Left cardiac atrium (tissue), 4 donors: ENCODE measurements around the gene H2AZ2. TPM values are rescaled to one million over a fixed set of nuclear protein-coding genes. Genes with fewer than 3 reads are reported as not detected.
A peak's percentile ranks its signal among the peaks of the same experiment; 100 is the strongest.
"Not testable (repeated sequence)": the region's sequence is repeated elsewhere in the genome, so short reads cannot be mapped to it uniquely, and the experiment has no call there.

Experiments
- ATAC-seq, 2 donors: fragments of 200-7000 bp; cut with Tn5 transposase; one replicate each; pipeline ENCODE4 v1.9.1; 2020; ENCODE audit warnings: mild to moderate bottlenecking in 2 of 2, moderate library complexity in 2 of 2
- DNase-seq: peaks from one replicate; pipeline ENCODE4 v3.0.0-alpha.2; 2020
- intact Hi-C, 2 donors: fragments of 100-400 bp; cut with DNase I; formaldehyde crosslinking; loops; one replicate each; pipeline versions ENCODE4 v1.14.1 to v1.15.1; 2022 to 2023
- total RNA-seq, 2 donors: library from RNA; stranded (reverse); fragmentation: NEBNext Ultra II Directional; extraction: Animal tissue kit (Norgen Biotek cat#: 25700); gene quantifications; one replicate each; pipeline ENCODE4 v1.2.1, GENCODE V29; 2021
- donor health status: DM: no; HTN: yes; CAD: no.
- donor health status: DM: no; HTN: yes; CAD: no; lungs with severe emphysema.
- donor health status: DM: yes; HTN: yes; CAD: no.
- donor health status: Dilated cardiomyopathy.

The H2AZ2 gene
- total RNA-seq, 2 donors from 2014 or later: 191 to 205 TPM

DNA sequence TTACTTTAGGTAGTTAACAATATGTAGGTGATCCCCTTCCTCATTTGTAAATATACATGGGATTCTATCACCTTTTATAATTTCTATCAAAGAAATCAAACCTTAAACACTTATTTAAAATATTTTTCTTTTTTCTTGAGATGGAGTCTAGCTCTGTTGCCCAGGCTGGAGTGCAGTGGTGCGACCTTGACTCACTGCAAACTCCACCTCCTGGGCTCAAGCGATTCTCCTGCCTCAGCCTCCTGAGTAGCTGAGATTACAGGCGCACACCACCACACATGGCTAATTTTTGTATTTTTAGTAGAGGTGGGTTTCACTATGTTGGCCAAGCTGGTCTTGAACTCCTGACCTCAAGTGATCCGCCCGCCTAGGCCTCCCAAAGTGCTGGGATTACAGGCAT, 4.4 kb downstream of the H2AZ2 start:
- DNase-seq, intact Hi-C loops, ATAC-seq: not testable (repeated sequence)

GRCh38 chr7:44842675-44843074, 5.2 kb downstream of the H2AZ2 start:
- peak in 1 of 2 donors; percentile 18 for ATAC-seq

DNA sequence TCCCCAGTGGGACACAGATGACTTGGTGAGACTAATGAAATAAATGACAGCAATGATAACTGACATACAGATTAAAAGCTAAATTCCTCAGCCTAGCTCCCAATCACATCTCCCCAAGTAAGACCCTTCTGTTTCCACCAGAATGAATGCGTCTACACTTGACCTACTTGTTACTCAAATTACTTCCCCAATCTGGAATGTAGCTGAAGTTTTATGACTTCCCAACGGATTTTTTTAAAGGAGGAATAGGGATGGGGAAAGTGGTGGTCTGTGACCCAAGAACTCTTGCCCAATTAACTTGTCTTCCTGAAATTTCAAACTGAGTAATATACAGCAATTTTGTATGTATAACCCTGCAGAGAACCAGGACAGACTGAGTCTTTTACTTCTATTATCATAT, 9.1 kb downstream of the H2AZ2 start:
- ATAC-seq: no peak
- intact Hi-C loops: no loop called here

More at GRCh38 chr7:44842675-44843074, 5.2 kb downstream of the H2AZ2 start:
- intact Hi-C loops, DNase-seq: not testable (repeated sequence)

DNA sequence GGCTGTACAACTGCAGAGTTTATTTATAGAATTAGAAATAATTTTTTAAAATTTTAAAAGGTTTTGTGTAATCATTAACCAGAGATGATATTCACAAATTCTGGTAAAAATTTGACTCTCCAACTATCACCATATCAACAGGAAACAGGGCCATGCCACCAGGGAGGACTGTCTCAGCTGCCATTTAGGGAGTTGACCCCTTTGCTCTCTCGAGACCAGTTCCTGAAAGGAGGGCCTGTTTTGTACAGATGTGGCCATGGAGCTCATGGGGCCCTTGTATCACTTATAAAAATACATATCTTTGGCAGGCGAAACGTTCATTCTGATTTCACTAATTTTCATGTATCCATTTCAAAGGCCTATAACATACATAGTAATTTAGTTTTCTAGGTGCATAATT, 20.3 kb downstream of the H2AZ2 start:
- intact Hi-C loops: no loop called here
- DNase-seq (no peak), ATAC-seq (no peak)

More for the DNA sequence above, 9.1 kb downstream of the H2AZ2 start:
- no peak for DNase-seq

DNA sequence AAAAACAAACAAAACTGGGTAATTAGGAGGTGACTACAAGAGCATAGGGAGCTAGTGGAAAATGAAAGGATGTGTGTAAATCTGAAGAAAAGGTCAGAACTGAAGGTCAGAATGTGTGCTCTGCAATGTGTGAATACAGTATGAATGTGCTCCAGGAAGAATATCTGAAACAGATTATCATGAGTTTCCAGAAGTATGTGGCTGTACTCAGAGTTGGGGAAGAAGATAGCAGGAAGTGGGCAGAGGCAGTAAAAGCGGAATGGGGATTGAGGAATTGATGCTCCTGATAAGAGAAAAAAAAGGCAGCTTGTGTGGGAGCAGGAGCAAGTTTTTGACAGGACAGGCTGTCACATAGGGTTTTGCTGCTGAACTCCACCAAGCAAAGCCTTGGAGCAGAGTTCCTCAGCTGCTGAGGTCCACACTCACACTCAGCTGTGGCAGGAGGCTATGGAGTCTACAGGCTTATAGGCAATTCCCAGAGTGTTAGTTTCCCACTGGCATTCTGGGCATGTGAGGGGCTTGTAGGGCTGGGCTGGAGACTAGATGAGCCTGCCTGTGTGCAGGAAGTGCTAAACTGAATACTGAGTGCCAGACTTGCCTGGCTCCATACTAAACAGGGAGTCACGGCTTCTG, 22.9 kb downstream of the H2AZ2 start:
- ATAC-seq: no peak
- DNase-seq: no peak
- intact Hi-C loops: no loop called here

GRCh38 chr7:44823255-44823781, 24.6 kb downstream of the H2AZ2 start:
- DNase-seq (no peak), ATAC-seq (no peak)
- intact Hi-C loops: no loop called here

GRCh38 chr7:44819292-44819691, 28.6 kb downstream of the H2AZ2 start:
- intact Hi-C loops: no loop called here
- ATAC-seq (no peak), DNase-seq (no peak)

DNA sequence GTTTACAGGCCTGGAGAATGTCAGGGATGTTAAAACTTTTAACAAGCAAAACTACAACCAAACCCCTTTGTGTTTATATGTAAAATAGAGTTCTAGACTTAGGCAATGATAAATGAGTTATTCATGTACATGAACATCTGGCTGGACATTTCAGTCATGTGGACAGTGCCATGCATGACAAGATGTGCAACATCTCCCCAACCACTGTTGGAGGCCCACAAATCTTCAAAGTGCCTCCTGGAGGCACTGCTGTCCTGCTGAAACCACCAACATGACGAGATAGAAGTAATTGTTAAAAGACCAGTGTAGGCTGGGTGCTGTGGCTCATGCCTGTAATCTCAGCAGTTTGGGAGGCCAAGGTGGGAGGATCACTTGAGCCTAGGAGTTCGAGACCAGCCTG, 33.0 kb downstream of the H2AZ2 start:
- DNase-seq (no peak), ATAC-seq (no peak)
- intact Hi-C loops: no loop called here

- ATAC-seq: no peak
- intact Hi-C loops: no loop called here
- DNase-seq: no peak
These were observed 36.3 kb downstream of the H2AZ2 start for GRCh38 chr7:44811571-44811970.

GRCh38 chr7:44811093-44811492, 36.8 kb downstream of the H2AZ2 start:
- DNase-seq (no peak), ATAC-seq (no peak)
- intact Hi-C loops: no loop called here

DNA sequence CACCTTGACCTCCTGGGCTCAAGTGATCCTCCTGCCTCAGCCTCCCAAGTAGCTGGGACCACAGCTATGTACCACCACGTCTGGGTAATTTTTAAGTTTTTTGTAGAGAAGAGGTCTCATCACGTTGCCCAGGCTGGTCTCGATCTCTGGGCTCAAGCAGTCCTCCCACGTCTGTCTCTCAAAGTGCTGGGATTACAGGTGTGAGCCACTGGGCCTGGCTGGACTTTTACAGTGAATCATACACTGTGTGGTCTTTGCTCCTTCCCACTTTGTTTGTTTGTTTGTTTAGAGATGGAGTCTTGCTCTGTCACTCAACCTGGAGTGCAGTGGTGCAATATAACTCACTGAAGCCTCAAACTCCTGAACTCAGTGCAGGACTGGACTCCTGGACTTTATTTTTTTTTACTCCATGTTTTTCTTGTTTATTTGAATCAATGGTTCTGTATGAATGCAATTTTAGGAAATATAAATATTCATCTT, 38.9 kb downstream of the H2AZ2 start:
- no peak for DNase-seq
- no peak for ATAC-seq
- intact Hi-C loops: no loop called here

DNA sequence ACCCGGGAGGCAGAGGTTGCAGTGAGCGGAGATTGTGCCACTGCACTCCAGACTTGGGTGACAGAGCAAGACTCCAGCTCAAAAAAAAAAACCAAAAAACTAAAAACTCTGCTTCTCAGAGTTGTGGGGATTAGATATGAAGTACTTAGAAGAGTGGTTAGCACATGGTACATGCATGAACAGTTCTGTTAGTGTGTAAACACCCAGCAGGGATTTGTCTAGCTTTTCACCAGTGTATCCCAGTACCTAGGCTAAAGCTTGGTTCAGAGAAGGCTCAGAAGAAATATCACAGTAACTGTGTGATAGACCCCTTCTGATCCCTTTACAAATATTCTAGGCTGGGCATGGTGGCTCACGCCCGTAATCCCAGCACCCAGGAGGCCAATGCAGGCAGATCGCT, 41.9 kb downstream of the H2AZ2 start:
- DNase-seq (no peak), ATAC-seq (no peak)
- intact Hi-C loops: no loop called here

DNA sequence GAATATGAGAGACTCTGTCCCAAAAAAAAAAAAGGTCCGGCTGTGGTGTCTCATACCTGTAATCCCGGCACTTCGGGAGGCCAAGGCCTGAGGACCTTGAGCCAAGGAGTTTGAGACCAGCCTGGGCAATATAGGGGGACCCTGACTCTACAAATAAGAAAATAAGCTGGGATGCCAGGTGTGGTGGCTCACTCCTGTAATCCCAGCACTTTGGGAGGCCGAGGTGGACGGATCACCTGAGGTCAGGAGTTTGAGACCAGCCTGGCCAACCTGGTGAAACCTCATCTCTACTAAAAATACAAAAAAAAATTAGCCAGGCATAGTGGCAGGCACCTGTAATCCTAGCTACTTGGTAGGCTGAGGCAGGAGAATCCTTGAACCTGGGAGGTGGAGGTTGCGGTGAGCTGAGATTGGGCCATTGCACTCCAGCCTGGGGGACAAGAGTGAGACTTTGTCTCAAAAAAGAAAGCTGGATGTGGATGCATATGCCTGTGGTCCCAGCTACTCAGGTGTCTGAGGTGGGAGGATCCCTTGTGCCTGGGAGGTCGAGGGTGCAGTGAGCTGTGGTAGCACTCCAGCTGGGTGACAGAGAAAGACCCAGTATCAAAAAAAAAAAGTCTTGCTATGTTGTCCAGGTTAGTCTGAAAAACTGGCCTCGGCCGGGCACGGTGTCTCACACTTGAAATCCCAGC, 43.9 kb downstream of the H2AZ2 start:
- ATAC-seq, intact Hi-C loops, DNase-seq: not testable (repeated sequence)

DNA sequence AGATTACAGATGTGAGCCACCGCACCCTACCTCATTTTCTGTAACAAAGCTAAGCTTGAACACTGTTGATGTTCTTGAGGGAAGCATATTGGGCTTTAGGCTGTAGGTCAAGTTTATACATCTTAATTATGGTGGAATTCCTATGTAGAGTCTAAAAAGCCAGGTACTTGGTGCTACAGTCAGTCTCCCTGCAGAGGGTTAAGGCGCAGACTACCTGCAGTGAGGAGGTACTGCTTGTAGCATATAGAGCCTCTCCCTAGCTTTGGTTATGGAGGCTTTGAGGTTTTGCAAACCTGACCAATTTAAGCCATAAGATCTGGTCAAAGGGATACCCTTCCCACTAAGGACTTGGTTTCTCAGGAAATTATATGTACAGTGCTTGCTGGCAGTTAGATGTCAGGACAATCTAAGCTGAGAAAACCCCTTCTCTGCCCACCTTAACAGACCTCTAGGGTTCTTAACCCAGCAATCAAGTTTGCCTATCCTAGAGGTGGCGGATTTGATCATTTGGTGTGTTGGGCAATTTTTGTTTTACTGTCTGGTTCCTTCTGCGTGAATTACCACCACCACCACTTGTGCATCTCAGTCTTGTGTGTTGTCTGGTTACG, 45.4 kb downstream of the H2AZ2 start:
- intact Hi-C loops: no loop called here
- no peak for ATAC-seq
- DNase-seq: no peak

DNA sequence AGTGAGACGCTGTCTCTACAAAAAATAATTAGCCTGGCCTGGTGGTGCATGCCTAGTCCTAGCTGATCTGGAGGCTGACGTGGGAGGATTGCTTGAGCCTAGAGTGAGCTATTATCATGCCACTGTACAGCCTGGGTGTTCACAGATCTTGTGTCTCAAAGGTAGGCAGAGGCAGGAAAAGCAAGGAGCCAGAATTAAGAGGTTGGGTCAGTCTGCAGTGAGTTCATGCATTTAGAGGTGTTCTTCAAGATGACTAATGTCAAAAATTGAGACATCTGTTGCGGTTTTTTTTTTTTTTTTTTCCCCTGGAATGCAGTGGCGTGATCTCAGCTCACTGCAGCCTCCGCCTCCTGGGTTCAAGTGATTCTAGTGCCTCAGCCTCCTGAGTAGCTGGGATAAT, 46.0 kb downstream of the H2AZ2 start:
- no peak for ATAC-seq
- no peak for DNase-seq
- intact Hi-C loops: no loop called here

GRCh38 chr7:44799939-44800338, 47.9 kb downstream of the H2AZ2 start:
- intact Hi-C loops: loop anchor here in 1 of 2 donors (5.0 kb wide), 2 partner anchors 47 to 48 kb away; partner anchors contain the start of gene H2AZ2
- ATAC-seq: no peak
- no peak for DNase-seq

GRCh38 chr7:44798649-44799305, 49.1 kb downstream of the H2AZ2 start:
- intact Hi-C loops: loop anchor here in 1 of 2 donors (5.0 kb wide), 2 partner anchors 46 to 49 kb away; partner anchors contain the start of gene H2AZ2
- no peak for ATAC-seq
- DNase-seq: no peak

DNA sequence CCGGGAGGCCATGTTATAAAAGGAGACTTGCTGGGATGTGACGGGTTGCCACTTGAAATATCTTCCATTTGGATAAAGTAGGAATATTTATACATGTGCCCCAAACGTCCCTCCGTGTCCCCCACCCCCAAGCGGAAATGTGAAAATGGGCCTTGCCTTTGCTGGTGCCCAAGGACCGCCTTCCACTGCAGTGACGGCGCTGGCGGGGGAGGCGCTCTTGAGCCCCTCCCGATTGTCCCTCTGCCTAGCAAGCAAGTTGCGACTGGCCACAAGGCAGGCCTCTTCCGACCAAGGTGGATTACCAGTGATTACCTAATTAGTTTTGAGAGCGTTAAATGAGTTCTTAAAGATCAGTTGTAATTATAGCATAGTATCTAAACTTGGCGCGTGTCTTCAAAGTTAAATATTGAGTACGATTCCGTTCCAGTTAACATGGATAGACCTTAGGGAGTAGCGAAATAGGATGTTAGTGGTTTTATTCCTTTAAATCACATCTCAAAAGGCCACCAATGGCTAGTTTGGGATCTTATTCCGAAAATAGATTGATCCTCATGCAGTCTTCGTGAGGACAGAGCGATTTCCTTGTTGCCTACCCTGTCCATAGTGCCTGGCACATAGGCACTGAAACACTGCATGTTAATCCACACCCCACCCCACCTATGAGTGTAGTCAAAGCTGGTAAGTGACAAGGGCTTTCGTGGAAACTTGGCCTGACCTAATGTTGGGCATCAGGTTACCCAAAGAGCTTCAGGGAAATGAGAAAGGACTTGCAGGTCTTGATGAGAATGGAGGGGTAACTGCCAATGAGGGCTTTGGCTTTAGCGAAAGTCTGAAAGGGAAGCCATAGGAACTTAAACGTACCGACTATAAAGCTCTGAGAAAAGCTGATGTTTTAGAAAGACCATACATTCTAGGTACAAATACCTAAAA, 50.3 kb downstream of the H2AZ2 start:
- DNase-seq (peak; percentile 90), ATAC-seq (peak; percentile 81 to 82)
- intact Hi-C loops: loop anchor here in 1 of 2 donors (5.0 kb wide), 2 partner anchors 45 to 50 kb away; partner anchors contain the start of gene H2AZ2
